Caco-2 (cell line): Measurements from ENCODE around the gene ATP6V0D1. TPM values are rescaled to one million over a fixed set of nuclear protein-coding genes. Genes with fewer than 3 reads are reported as not detected.

ENCODE experiments used
- BruUV-seq: library from RNA; stranded (reverse); fragments of 400-500 nt; replicated peaks from 2 replicates; lab custom pipeline; 2021; lab: Mats Ljungman, UMichigan
- CTCF ChIA-PET: fragments of 300-600 bp; sonication (Branson Sonifier 250); formaldehyde crosslinking; loops from one replicate; lab custom pipeline; 2022; ENCODE audit warnings: antibody characterized with exemption; lab: Charles Lee
- POLR2A ChIA-PET: fragments of 300-600 bp; sonication (Branson Sonifier 250); formaldehyde crosslinking; loops from one replicate; lab custom pipeline; 2022; ENCODE audit warnings: antibody characterized with exemption; lab: Charles Lee
- DNase-seq, 2 experiments: peaks; one replicate each; pipeline versions ENCODE4 v3.0.0 to v3.0.0-alpha.2; 2020 to 2022
- H3K27me3 ChIP-seq: replicated peaks from 2 replicates; pipeline ENCODE4 v1.6.0; 2011; ENCODE audit warnings: low read length; ENCODE audit not compliant: control insufficient read depth, insufficient read depth
- H3K36me3 ChIP-seq: 2 replicates; pipeline ENCODE4 v1.5.1; 2011; ENCODE audit warnings: low read length; ENCODE audit not compliant: control insufficient read depth, insufficient read depth
- H3K4me1 ChIP-seq: fragments of 250-450 bp; sonication (Bioruptor Pico); 2 replicates; pipeline ENCODE4 v1.5.1; 2020; ENCODE audit warnings: mild to moderate bottlenecking
- H3K4me3 ChIP-seq: 2 replicates; pipeline ENCODE4 v1.5.1; 2011; ENCODE audit warnings: low read depth, mild to moderate bottlenecking, control low read depth, low read length
- H3K9me3 ChIP-seq: fragments of 250-450 bp; sonication (Bioruptor Pico); 2 replicates; pipeline ENCODE4 v1.5.1; 2020; ENCODE audit warnings: mild to moderate bottlenecking, moderate library complexity
- H3K27ac Mint-ChIP-seq: one replicate; pipeline ENCODE4 v1.8.0; 2022; ENCODE audit warnings: mixed read lengths; ENCODE audit not compliant: unreplicated experiment
- H3K27me3 Mint-ChIP-seq: one replicate; pipeline ENCODE4 v1.8.0; 2022; ENCODE audit warnings: mixed read lengths; ENCODE audit not compliant: insufficient read depth, unreplicated experiment
- H3K36me3 Mint-ChIP-seq: one replicate; pipeline ENCODE4 v1.8.0; 2022; ENCODE audit warnings: mild to moderate bottlenecking, mixed read lengths; ENCODE audit not compliant: insufficient read depth, unreplicated experiment
- H3K4me1 Mint-ChIP-seq: one replicate; pipeline ENCODE4 v1.8.0; 2022; ENCODE audit warnings: low read depth, mixed read lengths; ENCODE audit not compliant: unreplicated experiment
- H3K4me3 Mint-ChIP-seq: one replicate; pipeline ENCODE4 v1.8.0; 2022; ENCODE audit warnings: mild to moderate bottlenecking, moderate library complexity, mixed read lengths; ENCODE audit not compliant: unreplicated experiment
- H3K9me3 Mint-ChIP-seq: one replicate; pipeline ENCODE4 v1.8.0; 2022; ENCODE audit warnings: mixed read lengths; ENCODE audit not compliant: unreplicated experiment
- CTCF ChIP-seq, 2 experiments: fragments of 200-600 bp in 1 of 2; IDR thresholded peaks; 1 replicate in 1 of 2; 2 replicates in 1 of 2; pipeline versions ENCODE4 v1.5.1 to v1.8.0; 2011 to 2022; ENCODE audit warnings: antibody characterized with exemption in 1 of 2, control low read depth in 1 of 2, inconsistent platforms in 1 of 2, low read depth in 1 of 2, low read length in 1 of 2, mild to moderate bottlenecking in 1 of 2, moderate library complexity in 1 of 2; ENCODE audit not compliant: insufficient read depth in 1 of 2, severe bottlenecking in 1 of 2, unreplicated experiment in 1 of 2
- intact Hi-C: fragments of 100-400 bp; cut with micrococcal nuclease; formaldehyde crosslinking; loops from one replicate; pipeline ENCODE4 v1.10.0; 2022; ENCODE audit not compliant: unreplicated experiment
- total RNA-seq: library from RNA; stranded (reverse); gene quantifications from 2 replicates; pipeline ENCODE4 v1.2.3, GENCODE V29; 2022

Gene ATP6V0D1
- total RNA-seq, 1 experiment from 2014 or later: 110 TPM

- Histone ChIP-seq H3K4me1 (peaks cover 28% of the 10 kb centered on the region), H3K9me3 (no peaks in the 10 kb centered on the region), H3K4me3 (no peak overlapping the region), H3K27me3 (no peaks in the 10 kb centered on the region), H3K36me3 (no peaks in the 10 kb centered on the region)
- intact Hi-C loops: no loop called here
- POLR2A ChIA-PET: no interaction called here
- no peak for DNase-seq
- TF ChIP-seq CTCF (IDR thresholded peaks at IDR 0.05; ENCODE audit: insufficient read depth in 1 of 2, low read depth in 1 of 2, low read length in 1 of 2, severe bottlenecking in 1 of 2, unreplicated experiment in 1 of 2): peak; percentile 8 to 19
- Mint-ChIP-seq H3K36me3 (peaks cover 3% of the 10 kb centered on the region), H3K9me3 (no peaks in the 10 kb centered on the region), H3K4me1 (peaks cover 24% of the 10 kb centered on the region), H3K27me3 (no peaks in the 10 kb centered on the region), H3K27ac (no peak overlapping the region), H3K4me3 (no peak overlapping the region)
- CTCF ChIA-PET: interaction anchor here (0.6 to 1.5 kb wide), 2 partner anchors 139 to 153 kb away, joined by 4 to 6 read pairs; no protein-coding TSS in a partner anchor
- no TSS peak for BruUV-seq
These were observed 81.7 kb downstream of the ATP6V0D1 start for GRCh38 chr16:67399218-67399733.

GRCh38 chr16:67398546-67399217 lies 82.3 kb downstream of the ATP6V0D1 start:
- Mint-ChIP-seq H3K27me3 (no peaks in the 10 kb centered on the region), H3K4me1 (peaks cover 18% of the 10 kb centered on the region), H3K36me3 (peaks cover 5% of the 10 kb centered on the region), H3K4me3 (no peak overlapping the region), H3K9me3 (no peaks in the 10 kb centered on the region), H3K27ac (no peak overlapping the region)
- no peak for TF ChIP-seq CTCF (IDR thresholded peaks at IDR 0.05; ENCODE audit: insufficient read depth in 1 of 2, low read depth in 1 of 2, low read length in 1 of 2, severe bottlenecking in 1 of 2, unreplicated experiment in 1 of 2)
- CTCF ChIA-PET: interaction anchor here (1.5 kb wide), 1 partner anchor 138 kb away, joined by 6 read pairs; no protein-coding TSS in a partner anchor
- intact Hi-C loops: no loop called here
- no TSS peak for BruUV-seq
- POLR2A ChIA-PET: no interaction called here
- Histone ChIP-seq H3K36me3 (no peaks in the 10 kb centered on the region), H3K27me3 (no peaks in the 10 kb centered on the region), H3K4me1 (peaks cover 22% of the 10 kb centered on the region), H3K4me3 (no peak overlapping the region), H3K9me3 (no peaks in the 10 kb centered on the region)
- DNase-seq: no peak

GRCh38 chr16:67397812-67398545 lies 83.0 kb downstream of the ATP6V0D1 start:
- BruUV-seq: no TSS peak
- peaks cover 5% of the 10 kb centered on the region for H3K36me3 Mint-ChIP-seq

More at GRCh38 chr16:67397812-67398545, 83.0 kb downstream of the ATP6V0D1 start:
- Mint-ChIP-seq H3K27me3 (no peaks in the 10 kb centered on the region), H3K9me3 (no peaks in the 10 kb centered on the region), H3K4me3 (no peak overlapping the region), H3K4me1 (peaks cover 11% of the 10 kb centered on the region), H3K27ac (no peak overlapping the region)
- POLR2A ChIA-PET: no interaction called here
- no peak for TF ChIP-seq CTCF (IDR thresholded peaks at IDR 0.05; ENCODE audit: insufficient read depth in 1 of 2, low read depth in 1 of 2, low read length in 1 of 2, severe bottlenecking in 1 of 2, unreplicated experiment in 1 of 2)
- no peak overlapping the region for H3K4me3 ChIP-seq
- H3K9me3 ChIP-seq: no peaks in the 10 kb centered on the region
- H3K4me1 ChIP-seq: peaks cover 20% of the 10 kb centered on the region
- H3K36me3 ChIP-seq: no peaks in the 10 kb centered on the region
- CTCF ChIA-PET: no interaction called here
- no peaks in the 10 kb centered on the region for H3K27me3 ChIP-seq
- intact Hi-C loops: no loop called here
- no peak for DNase-seq
